Mesendoderm (in vitro differentiated cells): ENCODE measurements around the gene TBXAS1.
"Not testable (repeated sequence)": the region's sequence is repeated elsewhere in the genome, so short reads cannot be mapped to it uniquely, and the experiment has no call there.

Experiments used
- DNase-seq: peaks from one replicate; pipeline ENCODE4 v3.0.0; 2013
- H2AK5ac ChIP-seq: 2 replicates; pipeline ENCODE4 v1.6.1; 2013; ENCODE audit warnings: low read length, inconsistent platforms
- H2BK120ac ChIP-seq: 2 replicates; pipeline ENCODE4 v1.6.1; 2013; ENCODE audit warnings: low read depth, mild to moderate bottlenecking, low read length, moderate library complexity, mixed read lengths
- H2BK15ac ChIP-seq: replicated peaks from 2 replicates; pipeline ENCODE4 v1.6.1; 2013; ENCODE audit warnings: low read depth, mild to moderate bottlenecking, moderate library complexity
- H2BK5ac ChIP-seq: 2 replicates; pipeline ENCODE4 v1.6.1; 2013; ENCODE audit warnings: low read length, inconsistent platforms
- H3K18ac ChIP-seq: 2 replicates; pipeline ENCODE4 v1.6.1; 2013; ENCODE audit warnings: mild to moderate bottlenecking, low read length, mixed read lengths
- H3K23ac ChIP-seq: one replicate; pipeline ENCODE4 v1.6.1; 2013; ENCODE audit warnings: low read length
- H3K27ac ChIP-seq: 2 replicates; pipeline ENCODE4 v1.5.1; 2013; ENCODE audit warnings: low read depth, mild to moderate bottlenecking, inconsistent platforms, low read length, moderate library complexity
- H3K27me3 ChIP-seq: 2 replicates; pipeline ENCODE4 v1.6.1; 2013; ENCODE audit warnings: low read length, control low read depth, mild to moderate bottlenecking, inconsistent platforms; ENCODE audit not compliant: insufficient read depth, poor library complexity
- H3K36me3 ChIP-seq: 2 replicates; pipeline ENCODE4 v1.6.1; 2013; ENCODE audit warnings: low read length, inconsistent platforms; ENCODE audit not compliant: control insufficient read depth, insufficient read depth
- H3K4ac ChIP-seq: one replicate; pipeline ENCODE4 v1.6.1; 2013; ENCODE audit warnings: low read depth, mild to moderate bottlenecking, low read length, moderate library complexity
- H3K4me1 ChIP-seq: 2 replicates; pipeline ENCODE4 v1.6.1; 2013; ENCODE audit warnings: low read depth, low read length, inconsistent platforms; ENCODE audit not compliant: control insufficient read depth
- H3K4me2 ChIP-seq: 2 replicates; pipeline ENCODE4 v1.6.1; 2013; ENCODE audit warnings: low read length
- H3K4me3 ChIP-seq: 2 replicates; pipeline ENCODE4 v1.5.1; 2013; ENCODE audit warnings: mild to moderate bottlenecking, low read length
- H3K56ac ChIP-seq: one replicate; pipeline ENCODE4 v1.6.1; 2013; ENCODE audit warnings: low read length
- H3K79me1 ChIP-seq: 2 replicates; pipeline ENCODE4 v1.6.1; 2013; ENCODE audit warnings: low read length, inconsistent platforms
- H3K79me2 ChIP-seq: 2 replicates; pipeline ENCODE4 v1.6.1; 2013; ENCODE audit warnings: mild to moderate bottlenecking, low read length; ENCODE audit not compliant: control insufficient read depth, insufficient read depth
- H3K9ac ChIP-seq: 2 replicates; pipeline ENCODE4 v1.6.1; 2013; ENCODE audit warnings: low read length, inconsistent platforms
- H4K5ac ChIP-seq: one replicate; pipeline ENCODE4 v1.6.1; 2013; ENCODE audit warnings: low read length
- H4K8ac ChIP-seq: one replicate; pipeline ENCODE4 v1.6.1; 2013; ENCODE audit warnings: low read depth, mild to moderate bottlenecking, control low read depth, low read length, moderate library complexity
- WGBS: extraction: QIAGEN DNeasy Blood & Tissue Kit; methylation state at CpG from one replicate; pipeline ENCODE4 v1.1.7; 2013; ENCODE audit warnings: low lambda C conversion rate, missing lambda C conversion rate; ENCODE audit not compliant: insufficient coverage; ENCODE audit errors: extremely low coverage; 5-methylcytosine and 5-hydroxymethylcytosine counted together

Gene TBXAS1

GRCh38 chr7:139903103-139903477 is 74.0 kb downstream of the TBXAS1 start:
- not testable (repeated sequence) for H2BK5ac ChIP-seq, H2AK5ac ChIP-seq, H3K4me1 ChIP-seq, H3K23ac ChIP-seq, H2BK120ac ChIP-seq, H3K27me3 ChIP-seq, H3K4me3 ChIP-seq, H3K9ac ChIP-seq, H3K56ac ChIP-seq, H4K8ac ChIP-seq, H3K27ac ChIP-seq, H3K18ac ChIP-seq, H2BK15ac ChIP-seq, H3K36me3 ChIP-seq, H3K4me2 ChIP-seq, H3K79me2 ChIP-seq, DNase-seq, H4K5ac ChIP-seq, H3K79me1 ChIP-seq, H3K4ac ChIP-seq
- WGBS = no CpG with 5 or more reads among the region's 2 CpGs

GRCh38 chr7:139906879-139907278 is 77.8 kb downstream of the TBXAS1 start:
- no peak overlapping the region for H2AK5ac ChIP-seq
- H3K18ac ChIP-seq = no peak overlapping the region
- no peaks in the 10 kb centered on the region for H3K36me3 ChIP-seq
- H3K56ac ChIP-seq = no peak overlapping the region
- H3K4me2 ChIP-seq = no peak overlapping the region
- no peak overlapping the region for H4K5ac ChIP-seq
- H2BK15ac ChIP-seq = no peak overlapping the region
- H3K4ac ChIP-seq = no peak overlapping the region
- no peaks in the 10 kb centered on the region for H3K4me1 ChIP-seq
- no peak for DNase-seq
- H3K4me3 ChIP-seq = no peak overlapping the region
- no peak overlapping the region for H2BK5ac ChIP-seq
- no peak overlapping the region for H2BK120ac ChIP-seq
- no peak overlapping the region for H3K9ac ChIP-seq
- H4K8ac ChIP-seq = no peak overlapping the region
- H3K27me3 ChIP-seq = no peaks in the 10 kb centered on the region
- H3K79me2 ChIP-seq = no peaks in the 10 kb centered on the region
- H3K79me1 ChIP-seq = no peaks in the 10 kb centered on the region
- no peak overlapping the region for H3K27ac ChIP-seq
- no peak overlapping the region for H3K23ac ChIP-seq

GRCh38 chr7:139908792-139909191 is 79.7 kb downstream of the TBXAS1 start:
- no peak overlapping the region for H3K56ac ChIP-seq
- DNase-seq = no peak
- no peak overlapping the region for H4K8ac ChIP-seq
- H3K9ac ChIP-seq = no peak overlapping the region
- no peak overlapping the region for H2BK120ac ChIP-seq
- H3K79me1 ChIP-seq = no peaks in the 10 kb centered on the region
- H3K27ac ChIP-seq = no peak overlapping the region
- no peak overlapping the region for H3K18ac ChIP-seq
- no peak overlapping the region for H3K4ac ChIP-seq
- H3K4me3 ChIP-seq = no peak overlapping the region
- H2BK15ac ChIP-seq = no peak overlapping the region
- H4K5ac ChIP-seq = no peak overlapping the region
- H3K23ac ChIP-seq = no peak overlapping the region
- H3K27me3 ChIP-seq = no peaks in the 10 kb centered on the region
- H2BK5ac ChIP-seq = no peak overlapping the region
- H2AK5ac ChIP-seq = no peak overlapping the region
- H3K36me3 ChIP-seq = no peaks in the 10 kb centered on the region
- no peaks in the 10 kb centered on the region for H3K4me1 ChIP-seq
- no peaks in the 10 kb centered on the region for H3K79me2 ChIP-seq
- no peak overlapping the region for H3K4me2 ChIP-seq

GRCh38 chr7:139909379-139910050 is 80.5 kb downstream of the TBXAS1 start:
- no peak overlapping the region for H3K4ac ChIP-seq
- H3K27ac ChIP-seq = no peak overlapping the region
- H3K79me1 ChIP-seq = no peaks in the 10 kb centered on the region
- no peak overlapping the region for H4K8ac ChIP-seq
- H3K18ac ChIP-seq = no peak overlapping the region
- no peak overlapping the region for H2AK5ac ChIP-seq
- no peak overlapping the region for H4K5ac ChIP-seq
- no peak overlapping the region for H3K4me2 ChIP-seq
- H3K79me2 ChIP-seq = no peaks in the 10 kb centered on the region
- no peak overlapping the region for H3K4me3 ChIP-seq
- H2BK5ac ChIP-seq = no peak overlapping the region
- no peak for DNase-seq
- WGBS = no CpG with 5 or more reads among the region's 6 CpGs
- no peak overlapping the region for H3K9ac ChIP-seq
- H3K27me3 ChIP-seq = no peaks in the 10 kb centered on the region
- no peak overlapping the region for H2BK120ac ChIP-seq
- no peaks in the 10 kb centered on the region for H3K36me3 ChIP-seq
- H3K4me1 ChIP-seq = no peaks in the 10 kb centered on the region
- H3K56ac ChIP-seq = no peak overlapping the region
- H2BK15ac ChIP-seq = no peak overlapping the region
- H3K23ac ChIP-seq = no peak overlapping the region

GRCh38 chr7:139913021-139913844 is 84.2 kb downstream of the TBXAS1 start:
- no peak overlapping the region for H4K5ac ChIP-seq
- H3K4me1 ChIP-seq = no peaks in the 10 kb centered on the region
- no peak overlapping the region for H3K18ac ChIP-seq
- H3K4ac ChIP-seq = no peak overlapping the region
- no peak overlapping the region for H3K27ac ChIP-seq
- no peaks in the 10 kb centered on the region for H3K79me2 ChIP-seq
- no peak overlapping the region for H2BK120ac ChIP-seq
- H3K23ac ChIP-seq = no peak overlapping the region
- no peaks in the 10 kb centered on the region for H3K36me3 ChIP-seq
- H3K27me3 ChIP-seq = no peaks in the 10 kb centered on the region
- no peak overlapping the region for H3K4me3 ChIP-seq
- H3K56ac ChIP-seq = no peak overlapping the region
- H2AK5ac ChIP-seq = no peak overlapping the region
- no peak overlapping the region for H2BK15ac ChIP-seq
- peak; percentile 3 for DNase-seq
- no peak overlapping the region for H2BK5ac ChIP-seq
- no peak overlapping the region for H3K4me2 ChIP-seq
- H3K9ac ChIP-seq = no peak overlapping the region
- H3K79me1 ChIP-seq = no peaks in the 10 kb centered on the region
- WGBS = no CpG with 5 or more reads among the region's 11 CpGs
- no peak overlapping the region for H4K8ac ChIP-seq

GRCh38 chr7:139913845-139914135 is 84.7 kb downstream of the TBXAS1 start:
- H3K4ac ChIP-seq = no peak overlapping the region

More at GRCh38 chr7:139913845-139914135, 84.7 kb downstream of the TBXAS1 start:
- no peak overlapping the region for H4K8ac ChIP-seq
- H3K4me3 ChIP-seq = no peak overlapping the region
- no peak overlapping the region for H3K9ac ChIP-seq
- no peaks in the 10 kb centered on the region for H3K36me3 ChIP-seq
- H2BK120ac ChIP-seq = no peak overlapping the region
- H3K27me3 ChIP-seq = no peaks in the 10 kb centered on the region
- H3K23ac ChIP-seq = no peak overlapping the region
- no peak overlapping the region for H2BK5ac ChIP-seq
- no peaks in the 10 kb centered on the region for H3K79me2 ChIP-seq
- no peak overlapping the region for H4K5ac ChIP-seq
- no peak overlapping the region for H3K27ac ChIP-seq
- no peak overlapping the region for H3K18ac ChIP-seq
- H3K4me2 ChIP-seq = no peak overlapping the region
- no peaks in the 10 kb centered on the region for H3K79me1 ChIP-seq
- H3K56ac ChIP-seq = no peak overlapping the region
- no peak for DNase-seq
- no peak overlapping the region for H2BK15ac ChIP-seq
- no peak overlapping the region for H2AK5ac ChIP-seq
- WGBS = no CpG with 5 or more reads among the region's 4 CpGs
- no peaks in the 10 kb centered on the region for H3K4me1 ChIP-seq
